Measurements from ENCODE around the gene RAB1B. TPM values are rescaled to one million over a fixed set of nuclear protein-coding genes. Genes with fewer than 3 reads are reported as not detected.
"Not testable (repeated sequence)": the region's sequence is repeated elsewhere in the genome, so short reads cannot be mapped to it uniquely, and the experiment has no call there.

RAB1B gene
- total RNA-seq, 1 donor from 2014 or later = 123 TPM

GRCh38 chr11:66315921-66316811, 47.7 kb downstream of the RAB1B start:
- Mint-ChIP-seq H3K27me3 (peaks cover 3% of the 10 kb centered on the region), H3K36me3 (ENCODE audit: low read depth) (no peaks in the 10 kb centered on the region), H3K4me3 (no peak overlapping the region), H3K27ac (no peak overlapping the region), H3K9me3 (no peaks in the 10 kb centered on the region), H3K4me1 (peaks cover 40% of the 10 kb centered on the region)
- no peak for DNase-seq
- intact Hi-C loops (cut with micrococcal nuclease) = no loop called here

- peaks cover 3% of the 10 kb centered on the region for H3K27me3 Mint-ChIP-seq
- no peaks in the 10 kb centered on the region for H3K9me3 Mint-ChIP-seq
- intact Hi-C loops (cut with micrococcal nuclease) = no loop called here
- H3K27ac Mint-ChIP-seq = peak within 1 kb of the TSS; percentile 63
- no peak for DNase-seq
- H3K4me3 Mint-ChIP-seq = peak within 1 kb of the TSS; percentile 41
- no peaks in the 10 kb centered on the region for H3K36me3 Mint-ChIP-seq (ENCODE audit: low read depth)
- peaks cover 39% of the 10 kb centered on the region for H3K4me1 Mint-ChIP-seq
These were observed 48.4 kb downstream of the RAB1B start, which contains the start of gene CD248 for GRCh38 chr11:66316849-66317251. Gene CD248 (minus strand): TSS chr11:66317044. CDS start chr11:66317027, 17 bp downstream.

GRCh38 chr11:66317322-66317722, 48.9 kb downstream of the RAB1B start:
- H3K4me3 Mint-ChIP-seq = peak overlapping the region; percentile 41
- peaks cover 3% of the 10 kb centered on the region for H3K27me3 Mint-ChIP-seq
- H3K4me1 Mint-ChIP-seq = peaks cover 36% of the 10 kb centered on the region
- H3K27ac Mint-ChIP-seq = peak overlapping the region; percentile 62
- no peaks in the 10 kb centered on the region for H3K9me3 Mint-ChIP-seq
- intact Hi-C loops (cut with micrococcal nuclease) = no loop called here
- no peak for DNase-seq
- no peaks in the 10 kb centered on the region for H3K36me3 Mint-ChIP-seq (ENCODE audit: low read depth)

DNA sequence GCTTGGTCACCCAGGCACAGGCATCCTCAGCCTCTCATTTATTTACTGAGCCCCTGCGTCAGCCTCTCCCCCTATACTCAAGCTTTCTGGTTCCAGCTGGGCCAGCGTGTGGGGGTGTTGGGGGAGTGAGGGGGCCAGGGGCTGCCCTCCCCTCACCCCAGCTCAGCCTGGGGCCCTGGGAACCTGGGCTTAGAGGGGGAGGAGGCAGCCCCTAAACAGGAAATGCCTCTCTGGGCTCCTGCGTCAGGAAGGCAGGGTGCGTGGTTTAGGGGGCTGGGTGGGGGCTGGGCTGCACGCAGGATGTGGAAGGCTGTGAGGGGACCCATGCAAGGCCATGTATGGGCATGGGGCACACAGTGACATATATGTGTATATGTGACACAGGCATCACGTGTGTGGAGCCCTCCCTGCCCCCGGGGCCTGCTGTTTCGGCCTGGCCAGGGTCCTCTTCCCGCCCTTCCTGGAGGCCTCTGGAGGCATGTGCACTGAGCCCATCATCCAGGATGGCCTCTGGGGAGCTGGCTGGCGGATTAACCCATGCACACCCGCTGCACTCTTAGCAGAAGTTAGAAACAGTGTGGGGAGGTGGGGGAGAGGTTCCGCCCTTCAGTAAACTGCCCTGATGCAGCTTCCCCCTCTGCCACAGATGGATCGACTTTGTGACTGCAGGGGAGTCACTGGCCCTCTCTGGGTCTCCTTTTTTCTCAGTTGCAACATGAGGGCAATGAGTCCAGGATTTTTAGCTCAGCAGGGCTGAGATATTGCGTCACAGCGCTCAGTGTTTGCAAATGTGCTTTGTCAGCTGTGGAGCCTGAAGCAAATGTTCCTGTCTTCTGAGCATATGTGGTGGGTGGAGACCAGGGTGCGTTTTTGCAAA, 49.5 kb downstream of the RAB1B start:
- peak overlapping the region; percentile 41 for H3K4me3 Mint-ChIP-seq

GRCh38 chr11:66318600-66318970, 50.1 kb downstream of the RAB1B start:
- intact Hi-C loops (cut with micrococcal nuclease) = no loop called here
- Mint-ChIP-seq H3K27me3 (peaks cover 3% of the 10 kb centered on the region), H3K9me3 (no peaks in the 10 kb centered on the region), H3K36me3 (ENCODE audit: low read depth) (no peaks in the 10 kb centered on the region), H3K4me1 (peaks cover 35% of the 10 kb centered on the region), H3K4me3 (peak overlapping the region; percentile 41), H3K27ac (peak overlapping the region; percentile 34)
- DNase-seq = no peak

More for the DNA sequence above, 49.5 kb downstream of the RAB1B start:
- no peaks in the 10 kb centered on the region for H3K36me3 Mint-ChIP-seq (ENCODE audit: low read depth)
- H3K9me3 Mint-ChIP-seq = no peaks in the 10 kb centered on the region
- intact Hi-C loops (cut with micrococcal nuclease) = no loop called here
- H3K27me3 Mint-ChIP-seq = peaks cover 3% of the 10 kb centered on the region
- DNase-seq = peak; percentile 77
- peak overlapping the region; percentile 63 for H3K27ac Mint-ChIP-seq
- peaks cover 35% of the 10 kb centered on the region for H3K4me1 Mint-ChIP-seq

- H3K9me3 Mint-ChIP-seq; DNase-seq; H3K36me3 Mint-ChIP-seq (ENCODE audit: low read depth); H3K4me3 Mint-ChIP-seq; H3K27me3 Mint-ChIP-seq; intact Hi-C loops (cut with micrococcal nuclease); H3K27ac Mint-ChIP-seq: not testable (repeated sequence)
- peaks cover 34% of the 10 kb centered on the region for H3K4me1 Mint-ChIP-seq
These were observed 51.9 kb downstream of the RAB1B start for GRCh38 chr11:66320289-66320688.

DNA sequence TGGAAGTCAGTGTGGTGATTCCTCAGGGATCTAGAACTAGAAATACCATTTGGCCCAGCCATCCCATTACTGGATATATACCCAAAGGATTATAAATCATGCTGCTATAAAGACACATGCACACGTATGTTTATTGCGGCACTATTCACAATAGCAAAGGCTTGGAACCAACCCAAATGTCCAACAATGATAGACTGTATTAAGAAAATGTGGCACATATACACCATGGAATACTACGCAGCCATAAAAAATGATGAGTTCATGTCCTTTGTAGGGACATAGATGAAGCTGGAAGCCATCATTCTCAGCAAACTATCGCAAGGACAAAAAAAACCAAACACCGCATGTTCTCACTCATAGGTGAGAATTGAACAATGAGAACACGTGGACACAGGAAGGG, 52.3 kb downstream of the RAB1B start:
- H3K9me3 Mint-ChIP-seq; H3K4me3 Mint-ChIP-seq; DNase-seq; H3K36me3 Mint-ChIP-seq (ENCODE audit: low read depth); intact Hi-C loops (cut with micrococcal nuclease); H3K27me3 Mint-ChIP-seq; H3K27ac Mint-ChIP-seq: not testable (repeated sequence)
- peaks cover 34% of the 10 kb centered on the region for H3K4me1 Mint-ChIP-seq

GRCh38 chr11:66321606-66322005, 53.2 kb downstream of the RAB1B start:
- no peak for DNase-seq
- H3K9me3 Mint-ChIP-seq = no peaks in the 10 kb centered on the region
- H3K36me3 Mint-ChIP-seq (ENCODE audit: low read depth) = no peaks in the 10 kb centered on the region
- no peak overlapping the region for H3K4me3 Mint-ChIP-seq
- intact Hi-C loops (cut with micrococcal nuclease) = no loop called here
- H3K4me1 Mint-ChIP-seq = peaks cover 41% of the 10 kb centered on the region
- H3K27me3 Mint-ChIP-seq = no peaks in the 10 kb centered on the region
- H3K27ac Mint-ChIP-seq = no peak overlapping the region

DNA sequence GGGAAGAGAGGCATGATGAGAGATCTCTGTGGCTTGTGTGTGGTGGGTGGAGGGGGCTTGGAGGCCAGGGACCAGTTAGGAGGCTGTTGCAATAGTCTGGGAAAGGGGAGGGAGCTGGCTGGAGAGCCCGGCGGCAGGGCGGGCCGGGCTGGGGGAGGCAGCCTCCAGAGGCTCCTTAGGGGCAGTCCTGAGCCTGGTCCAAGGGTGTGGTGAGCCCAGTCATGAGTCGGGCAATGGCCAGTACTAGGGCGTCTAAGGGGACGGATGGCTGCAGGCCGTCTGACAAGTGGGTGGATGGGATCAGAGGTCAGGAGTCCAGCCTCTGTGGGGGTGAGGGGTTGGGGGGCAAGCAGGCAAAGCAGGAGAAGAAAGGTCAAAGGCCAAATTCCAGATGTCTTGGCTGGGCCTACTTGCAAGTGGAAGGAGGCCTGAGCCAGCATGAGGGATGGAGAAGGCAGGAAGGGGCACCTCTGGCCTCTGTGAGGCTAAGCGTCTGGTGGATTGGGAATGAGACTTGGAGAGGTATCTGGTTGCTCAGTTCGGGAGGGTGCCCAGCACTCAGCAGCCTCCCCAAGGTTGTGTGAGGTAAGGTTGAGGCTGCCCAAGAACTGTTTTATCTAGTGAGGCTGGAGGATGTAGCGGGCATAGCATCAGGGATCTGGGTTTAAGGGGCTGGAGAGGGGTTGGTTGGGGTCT, 54.4 kb downstream of the RAB1B start:
- no peak overlapping the region for H3K27ac Mint-ChIP-seq
- intact Hi-C loops (cut with micrococcal nuclease) = no loop called here

DNA sequence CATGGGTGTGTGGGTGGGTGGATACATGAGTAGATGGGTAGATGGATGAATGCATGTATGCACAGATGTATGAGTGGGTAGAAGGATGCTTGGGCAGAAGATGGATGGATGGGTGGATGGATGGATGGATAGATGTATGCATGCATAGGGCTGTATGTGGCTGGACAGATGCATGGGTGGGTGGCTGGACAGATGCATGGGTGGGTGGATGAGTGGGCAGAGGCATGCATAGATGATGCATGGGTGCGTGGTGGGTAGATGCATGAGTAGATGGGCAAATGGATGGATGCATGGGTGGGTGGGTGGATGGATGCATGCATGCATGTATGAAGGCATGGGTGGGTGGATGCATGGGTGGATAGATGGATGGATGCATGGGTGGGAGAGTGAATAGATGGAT, 55.2 kb downstream of the RAB1B start:
- H3K27me3 Mint-ChIP-seq = no peaks in the 10 kb centered on the region
- no peak overlapping the region for H3K4me3 Mint-ChIP-seq
- H3K4me1 Mint-ChIP-seq = peaks cover 45% of the 10 kb centered on the region
- no peak overlapping the region for H3K27ac Mint-ChIP-seq
- no peaks in the 10 kb centered on the region for H3K36me3 Mint-ChIP-seq (ENCODE audit: low read depth)
- H3K9me3 Mint-ChIP-seq = no peaks in the 10 kb centered on the region
- intact Hi-C loops (cut with micrococcal nuclease) = no loop called here
- no peak for DNase-seq

More for the DNA sequence above, 54.4 kb downstream of the RAB1B start:
- peaks cover 45% of the 10 kb centered on the region for H3K4me1 Mint-ChIP-seq
- H3K27me3 Mint-ChIP-seq = no peaks in the 10 kb centered on the region
- no peak overlapping the region for H3K4me3 Mint-ChIP-seq
- no peaks in the 10 kb centered on the region for H3K36me3 Mint-ChIP-seq (ENCODE audit: low read depth)
- no peaks in the 10 kb centered on the region for H3K9me3 Mint-ChIP-seq
- no peak for DNase-seq

- H3K4me3 Mint-ChIP-seq = no peak overlapping the region
- DNase-seq = no peak
- peaks cover 39% of the 10 kb centered on the region for H3K4me1 Mint-ChIP-seq
- no peaks in the 10 kb centered on the region for H3K36me3 Mint-ChIP-seq (ENCODE audit: low read depth)
- intact Hi-C loops (cut with micrococcal nuclease) = no loop called here
- no peaks in the 10 kb centered on the region for H3K27me3 Mint-ChIP-seq
- no peaks in the 10 kb centered on the region for H3K9me3 Mint-ChIP-seq
- no peak overlapping the region for H3K27ac Mint-ChIP-seq
These were observed 56.2 kb downstream of the RAB1B start for GRCh38 chr11:66324664-66325063.

DNA sequence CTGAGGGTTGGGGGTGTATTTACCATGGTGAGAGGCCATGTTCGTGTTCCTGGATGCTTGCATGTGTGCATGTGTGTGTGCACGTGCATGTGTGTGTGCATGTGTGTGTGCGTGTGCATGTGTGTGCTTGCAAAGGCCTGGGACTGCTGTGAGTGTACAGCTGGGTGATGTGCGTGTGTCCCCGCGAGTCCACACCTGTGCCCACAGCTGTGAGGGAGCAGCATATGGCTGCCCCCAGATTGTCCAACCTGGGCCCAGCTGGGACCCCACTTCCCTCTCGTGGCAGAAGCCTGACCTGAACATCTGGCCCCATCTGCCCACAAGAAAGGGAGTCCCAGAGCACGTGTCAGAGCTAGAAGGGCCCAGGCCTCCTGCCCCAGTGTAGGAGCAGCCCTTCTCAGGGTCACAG, 56.8 kb downstream of the RAB1B start:
- Mint-ChIP-seq H3K4me1 (peaks cover 37% of the 10 kb centered on the region), H3K4me3 (no peak overlapping the region)

DNA sequence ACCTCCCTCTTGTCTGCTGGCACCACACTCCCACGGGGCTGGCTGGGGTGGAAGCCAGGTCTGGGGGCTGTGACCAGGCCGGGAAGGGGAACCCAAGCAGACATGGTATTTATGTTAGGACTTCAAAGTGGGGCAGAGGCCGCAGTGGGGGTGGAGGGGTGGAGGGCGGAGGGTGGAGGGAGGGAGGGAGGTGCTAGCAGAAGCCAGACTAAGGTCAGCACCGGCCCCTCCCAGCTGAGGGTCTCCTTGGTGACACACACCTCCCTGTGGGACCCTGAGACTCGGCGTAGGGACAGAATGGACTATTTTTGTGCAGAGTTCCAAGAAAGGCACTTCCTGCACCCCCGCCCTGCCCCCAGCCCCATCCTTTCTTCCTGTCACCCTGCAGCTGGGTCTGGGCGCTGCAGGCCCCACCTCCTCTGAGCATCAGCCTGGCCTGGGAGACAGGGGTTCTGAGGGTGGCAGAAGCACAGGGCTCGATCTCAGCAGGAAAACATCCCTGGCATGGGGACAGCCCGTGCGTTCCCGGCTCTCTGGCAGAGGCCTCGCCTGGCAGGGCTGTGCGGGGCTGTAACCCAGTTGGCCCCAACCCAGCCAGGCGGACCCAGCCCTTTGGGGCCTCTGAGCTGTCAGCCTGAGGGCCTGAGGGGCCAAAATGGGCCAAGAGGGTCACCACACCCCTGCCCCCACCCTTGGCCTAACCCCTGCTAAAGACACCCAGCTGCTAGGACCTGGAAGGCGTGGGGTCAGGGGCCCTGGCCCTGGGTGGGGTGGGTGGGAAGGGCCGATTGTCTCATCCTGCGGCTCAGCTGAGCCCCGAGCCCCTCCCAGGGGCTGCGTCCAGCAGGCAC, 58.0 kb downstream of the RAB1B start:
- Mint-ChIP-seq H3K27ac (peak overlapping the region; percentile 83), H3K36me3 (ENCODE audit: low read depth) (no peaks in the 10 kb centered on the region), H3K27me3 (no peaks in the 10 kb centered on the region), H3K4me3 (peak overlapping the region; percentile 48), H3K9me3 (no peaks in the 10 kb centered on the region), H3K4me1 (peaks cover 37% of the 10 kb centered on the region)
- DNase-seq = peak; percentile 86
- intact Hi-C loops (cut with micrococcal nuclease) = no loop called here

More for the DNA sequence above, 56.8 kb downstream of the RAB1B start:
- H3K9me3 Mint-ChIP-seq = no peaks in the 10 kb centered on the region
- no peak overlapping the region for H3K27ac Mint-ChIP-seq
- no peaks in the 10 kb centered on the region for H3K27me3 Mint-ChIP-seq
- no peaks in the 10 kb centered on the region for H3K36me3 Mint-ChIP-seq (ENCODE audit: low read depth)
- DNase-seq = no peak
- intact Hi-C loops (cut with micrococcal nuclease) = no loop called here

Measured in activated CD4-positive, alpha-beta T cell treated with anti-CD3 and anti-CD28 coated beads, Interleukin-2, amount 10 ng/mL, durations not matched to agents 24 days and 14 days (primary cell).